Left ventricle myocardium superior (tissue), 1 donor: Measurements from ENCODE around the gene FLII. TPM values are rescaled to one million over a fixed set of nuclear protein-coding genes. Genes with fewer than 3 reads are reported as not detected.
"Not testable (repeated sequence)": the region's sequence is repeated elsewhere in the genome, so short reads cannot be mapped to it uniquely, and the experiment has no call there.

Experiments used
- ATAC-seq: fragments of 200-7000 bp; cut with Tn5 transposase; one replicate; pipeline ENCODE4 v1.9.1; 2020; ENCODE audit warnings: mild to moderate bottlenecking, moderate library complexity
- DNase-seq: peaks from one replicate; pipeline ENCODE4 v3.0.0-alpha.2; 2020
- intact Hi-C: fragments of 100-400 bp; cut with micrococcal nuclease; formaldehyde crosslinking; loops from one replicate; pipeline ENCODE4 v1.11.0; 2022
- long read RNA-seq: library from polyadenylated mRNA; unstranded; transcript quantifications from one replicate; pipeline ENCODE4 v2.0.0, GENCODE V29; 2021
- total RNA-seq: library from RNA; stranded (reverse); fragmentation: NEBNext Ultra II Directional; extraction: Animal tissue kit (Norgen Biotek cat#: 25700); gene quantifications from one replicate; pipeline ENCODE4 v1.2.1, GENCODE V29; 2021
- donor health status: DM: no; HTN: yes; CAD: no; lungs with severe emphysema.

Gene FLII
- total RNA-seq = 292 TPM
- long read RNA-seq, full-length matches to known transcripts = 131 of 524 reads
- long read RNA-seq, partial matches to known transcripts = 179 of 524 reads
- long read RNA-seq, other reads (novel, unspliced or antisense) = 214 of 524 reads

DNA sequence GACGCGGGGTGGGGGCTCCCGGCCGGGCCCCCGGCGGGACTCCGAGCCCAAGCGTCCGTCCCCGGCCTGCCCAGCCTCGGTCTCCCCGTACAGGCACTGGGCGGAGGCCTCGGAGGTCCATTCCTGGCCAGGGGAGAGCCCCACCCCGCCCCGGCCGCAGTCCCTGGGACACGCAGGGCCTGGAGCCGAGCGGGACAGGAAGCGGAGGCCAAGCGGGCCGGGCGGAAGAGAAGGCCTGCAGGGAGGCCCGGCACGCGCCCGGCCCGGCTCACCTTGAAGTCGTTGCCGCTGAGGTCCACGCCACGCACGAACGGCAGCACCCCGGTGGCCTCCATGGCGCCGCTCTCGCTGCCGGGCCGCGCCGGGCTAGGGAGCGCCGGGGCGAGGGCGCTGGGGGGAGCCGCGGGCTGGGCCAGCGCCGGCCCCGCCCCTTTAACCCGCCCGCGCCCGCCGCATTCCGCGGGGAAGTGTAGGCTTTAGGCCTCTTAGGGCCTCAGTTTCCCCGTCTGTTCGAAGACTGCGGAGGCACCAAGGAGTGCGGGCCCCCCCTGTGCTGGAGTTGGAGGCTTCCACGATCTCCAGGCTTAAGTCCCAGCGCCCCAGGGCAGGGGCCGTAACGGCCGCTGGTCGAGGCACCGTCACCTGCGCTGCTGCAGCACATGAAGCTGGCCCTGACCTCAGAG lies at the start of gene FLII:
TSS of gene FLII (minus strand) at position 383 of the 683 bp plus-strand sequence. CDS start at position 335, 48 bp downstream.
- peak; percentile 81 for DNase-seq
- intact Hi-C loops = no loop called here
- ATAC-seq = peak; percentile 64

DNA sequence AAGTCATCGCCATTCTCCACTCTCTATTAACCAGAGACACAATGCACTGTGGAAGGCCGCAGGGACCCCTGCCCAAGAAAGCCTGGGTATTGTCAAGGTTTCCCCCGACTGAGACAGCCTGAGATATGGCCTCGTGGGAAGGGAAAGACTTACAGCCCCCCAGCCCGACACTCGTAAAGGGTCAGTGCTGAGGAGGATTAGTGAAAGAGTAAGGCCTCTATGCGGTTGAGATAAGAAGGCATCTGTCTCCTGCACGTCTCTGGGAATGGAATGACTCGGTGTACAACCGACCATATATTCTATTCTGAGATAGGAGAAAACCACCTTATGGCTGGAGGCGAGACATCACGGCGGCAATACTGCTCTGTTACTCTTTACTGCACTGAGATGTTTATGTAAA lies 44.7 kb upstream of the FLII start:
- ATAC-seq, intact Hi-C loops, DNase-seq: not testable (repeated sequence)

DNA sequence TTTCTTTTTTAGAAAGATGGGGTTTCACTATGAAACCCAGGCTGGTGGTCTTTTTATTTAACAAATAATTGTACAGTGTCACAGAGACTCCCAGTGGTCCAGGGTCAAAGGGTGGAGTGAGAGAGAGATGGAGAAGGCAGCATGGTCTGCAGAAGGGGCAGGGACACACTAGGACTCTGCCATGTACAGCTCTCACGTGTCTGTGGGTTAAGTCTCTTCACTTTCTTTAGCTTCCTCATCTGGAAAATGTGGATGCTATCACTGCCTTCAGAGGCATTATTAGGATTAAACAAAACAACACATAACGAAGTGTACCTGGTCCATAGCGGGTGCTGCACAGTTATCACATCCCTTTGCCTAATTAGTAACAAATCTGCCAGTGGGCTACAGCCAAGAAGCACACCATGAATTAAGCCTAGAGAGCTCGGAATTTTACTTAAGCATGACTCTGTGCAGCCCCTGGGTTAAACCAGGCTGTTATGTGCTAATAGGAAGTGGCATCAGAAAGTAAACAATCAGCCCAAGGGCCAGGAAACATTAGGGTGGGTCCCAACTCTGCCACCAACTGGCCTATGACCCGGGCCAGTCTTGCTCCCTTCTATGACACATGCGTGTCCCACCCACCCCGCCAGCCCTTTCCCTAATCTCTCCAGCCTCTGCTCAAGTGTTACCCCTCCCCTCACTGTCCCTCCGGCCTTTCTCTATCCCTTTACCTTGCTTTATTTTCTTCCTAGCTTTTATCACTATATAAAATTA lies 42.4 kb upstream of the FLII start:
- ATAC-seq (peak; percentile 48), DNase-seq (no peak)
- intact Hi-C loops = no loop called here

DNA sequence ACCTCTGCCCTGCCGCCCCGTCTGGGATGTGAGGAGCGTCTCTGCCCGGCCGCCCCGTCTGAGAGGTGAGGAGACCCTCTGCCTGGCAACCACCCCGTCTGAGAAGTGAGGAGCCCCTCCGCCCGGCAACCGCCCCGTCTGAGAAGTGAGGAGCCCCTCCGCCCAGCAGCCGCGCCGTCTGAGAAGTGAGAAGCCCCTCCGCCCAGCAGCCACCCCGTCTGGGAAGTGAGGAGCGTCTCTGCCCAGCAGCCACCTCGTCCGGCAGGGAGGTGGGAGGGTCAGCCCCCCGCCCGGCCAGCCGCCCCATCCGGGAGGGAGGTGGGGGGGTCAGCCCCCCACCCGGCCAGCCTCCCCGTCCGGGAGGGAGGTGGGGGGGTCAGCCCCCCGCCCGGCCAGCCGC lies 39.5 kb upstream of the FLII start:
- DNase-seq, intact Hi-C loops, ATAC-seq: not testable (repeated sequence)

DNA sequence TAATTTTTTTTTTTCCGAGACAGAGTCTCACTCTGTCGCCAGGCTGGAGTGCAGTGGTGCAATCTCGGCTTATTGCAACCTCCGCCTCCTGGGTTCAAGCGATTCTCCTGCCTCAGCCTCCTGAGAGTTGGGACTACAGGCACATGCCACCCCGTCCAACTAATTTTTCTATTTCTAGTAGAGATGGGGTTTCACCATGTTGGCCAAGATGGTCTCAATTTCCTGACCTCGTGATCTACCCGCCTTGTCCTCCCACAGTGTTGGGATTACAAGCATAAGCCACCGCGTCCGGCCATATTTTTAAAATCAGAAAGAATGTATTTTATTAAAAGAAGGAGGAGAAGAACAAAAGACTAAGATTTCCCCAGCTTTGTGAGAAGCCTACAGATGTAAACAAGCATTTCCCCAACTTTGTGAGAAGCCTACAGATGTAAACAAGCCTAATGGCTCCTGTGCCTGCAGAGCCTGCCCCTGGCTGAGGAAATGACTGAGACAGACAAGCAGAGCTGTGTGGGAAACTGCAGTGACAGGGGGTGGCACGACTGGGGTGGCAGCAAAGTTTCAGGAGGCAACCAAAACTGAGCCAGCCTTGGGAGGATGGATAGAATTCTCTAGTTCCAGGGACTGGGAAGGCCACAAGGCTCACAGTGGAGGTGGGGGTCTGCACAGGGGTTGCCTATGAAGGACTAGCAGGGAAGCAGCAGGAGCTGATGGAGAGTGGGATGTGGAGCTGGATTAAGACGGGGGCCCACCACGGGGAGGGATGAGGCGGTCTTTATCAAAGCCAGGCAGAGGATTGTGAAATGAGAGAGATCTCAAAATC lies 33.4 kb upstream of the FLII start:
- DNase-seq = no peak
- intact Hi-C loops = no loop called here
- no peak for ATAC-seq

DNA sequence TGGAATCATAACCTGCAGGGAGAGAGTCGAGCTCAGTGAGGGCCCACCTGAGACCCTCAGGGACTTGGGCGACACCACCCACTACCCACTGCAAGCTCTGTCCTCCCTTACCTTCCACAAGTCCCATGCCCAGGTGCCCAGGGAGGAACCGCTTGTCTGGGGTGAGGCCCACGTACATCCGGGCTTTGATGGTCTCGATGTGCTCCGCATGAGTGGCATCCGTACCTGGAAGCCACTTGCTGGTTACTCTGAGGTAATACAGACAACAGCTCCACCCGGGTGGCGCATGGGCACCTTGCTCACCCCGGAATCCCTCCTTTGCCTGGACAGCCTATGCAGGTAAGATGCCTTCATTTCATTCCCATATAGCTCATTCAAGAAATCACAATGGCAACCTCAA lies 26.8 kb upstream of the FLII start:
- DNase-seq = no peak
- intact Hi-C loops = no loop called here
- no peak for ATAC-seq

DNA sequence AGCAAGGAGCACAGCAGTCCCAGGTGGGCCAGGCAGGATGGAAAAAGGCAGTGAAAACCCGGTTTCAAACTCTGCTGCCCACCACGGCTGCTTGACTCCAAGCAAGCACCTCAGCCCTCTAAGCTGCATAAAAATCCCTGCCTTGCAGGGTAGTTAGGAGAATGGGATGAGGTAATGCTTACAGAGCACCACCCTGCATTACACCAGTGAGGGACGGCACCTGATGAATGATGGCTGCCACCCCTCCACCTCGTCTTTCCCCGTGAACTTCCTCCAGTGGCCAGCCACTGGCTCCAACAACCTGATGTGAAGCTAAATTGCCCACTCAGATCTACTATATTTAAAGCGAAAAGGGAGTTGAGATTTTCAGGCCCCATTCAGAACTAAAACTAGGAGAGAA lies 23.2 kb upstream of the FLII start:
- intact Hi-C loops = no loop called here
- DNase-seq (no peak), ATAC-seq (no peak)

DNA sequence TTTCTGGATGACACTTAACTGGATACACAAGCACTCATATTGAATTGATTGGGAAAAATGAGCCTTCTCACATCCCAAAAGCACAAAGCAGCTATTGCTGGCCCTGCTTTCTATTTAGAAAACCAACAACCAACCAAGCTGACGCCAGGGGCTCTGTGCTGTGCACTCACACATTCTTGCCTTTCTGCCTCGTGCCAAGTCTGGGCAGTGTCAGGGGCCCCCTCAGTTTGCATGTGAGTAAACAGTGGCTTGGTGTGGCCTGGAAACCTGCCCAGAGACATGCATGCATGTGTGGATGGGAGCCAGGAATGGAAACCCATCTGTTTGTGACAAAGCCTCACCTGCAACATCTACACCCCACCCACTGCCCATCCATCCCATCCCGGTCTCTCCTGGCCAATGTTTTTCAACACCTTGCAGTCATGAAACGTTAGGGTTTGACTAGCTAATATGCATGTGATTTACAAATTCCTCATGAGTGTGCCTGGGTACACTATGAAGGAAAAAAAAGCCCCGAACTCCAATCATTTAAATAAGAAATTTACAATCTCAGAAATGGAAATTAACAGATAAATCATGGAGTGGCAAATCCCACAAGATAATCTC lies 22.3 kb upstream of the FLII start:
- no peak for DNase-seq
- peak; percentile 17 for ATAC-seq
- intact Hi-C loops = no loop called here

DNA sequence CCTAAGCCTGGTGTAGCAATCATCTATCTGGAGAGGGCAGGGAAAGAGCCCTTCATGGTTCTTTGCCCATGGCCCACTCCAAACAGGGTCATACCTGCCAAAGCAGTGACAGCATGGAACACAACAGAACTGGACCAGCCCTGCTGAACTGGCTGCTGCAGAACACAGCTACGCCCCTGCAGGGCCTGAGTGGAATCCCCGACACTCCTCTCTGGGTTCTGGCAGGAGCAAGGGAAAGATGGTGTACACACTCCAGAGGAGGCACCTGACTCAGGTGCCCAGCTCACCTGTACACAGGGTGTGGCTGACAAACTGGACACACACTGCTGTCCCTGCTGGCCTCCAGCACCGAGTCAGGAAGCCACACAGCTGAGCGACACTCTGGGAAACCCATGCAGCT lies 21.7 kb upstream of the FLII start:
- ATAC-seq (peak; percentile 11), DNase-seq (no peak)
- intact Hi-C loops = no loop called here

DNA sequence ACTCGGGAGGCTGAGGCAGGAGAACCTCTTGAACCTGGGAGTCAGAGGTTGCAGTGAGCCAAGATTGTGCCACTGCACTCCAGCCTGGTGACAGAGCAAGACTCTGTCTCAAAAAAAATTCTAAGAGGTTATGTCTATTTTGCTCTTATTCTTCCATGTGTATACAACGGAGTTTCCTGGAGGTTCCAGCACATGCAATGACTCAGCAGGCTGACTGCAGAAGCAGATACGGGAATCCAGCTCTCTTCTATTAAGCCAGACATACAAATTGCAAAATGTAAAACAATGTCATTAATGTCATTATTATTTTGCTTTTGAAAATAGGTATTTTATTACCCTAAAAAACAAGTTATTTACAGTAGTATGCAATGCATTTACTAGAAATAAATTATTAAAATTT lies 20.3 kb upstream of the FLII start:
- intact Hi-C loops = no loop called here
- DNase-seq (no peak), ATAC-seq (no peak)

DNA sequence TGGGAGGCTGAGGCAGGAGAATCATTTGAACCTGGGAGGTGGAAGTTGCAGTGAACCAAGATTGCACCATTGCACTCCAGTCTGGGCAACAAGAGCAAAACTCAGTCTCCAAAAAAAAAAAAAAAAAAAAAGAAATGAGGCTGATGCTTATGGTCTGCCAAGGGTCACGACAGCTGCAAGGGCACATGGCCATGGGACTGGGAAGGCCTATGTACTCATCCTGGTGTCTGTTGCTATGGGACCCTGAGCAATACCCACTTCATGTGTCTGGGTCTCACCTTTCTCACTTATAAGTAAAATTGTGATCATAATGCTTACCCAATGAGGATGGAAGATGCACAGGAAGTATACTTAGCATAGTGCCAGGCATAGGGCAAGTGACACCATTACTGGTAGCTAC lies 18.5 kb upstream of the FLII start:
- no peak for ATAC-seq
- no peak for DNase-seq
- intact Hi-C loops = no loop called here

DNA sequence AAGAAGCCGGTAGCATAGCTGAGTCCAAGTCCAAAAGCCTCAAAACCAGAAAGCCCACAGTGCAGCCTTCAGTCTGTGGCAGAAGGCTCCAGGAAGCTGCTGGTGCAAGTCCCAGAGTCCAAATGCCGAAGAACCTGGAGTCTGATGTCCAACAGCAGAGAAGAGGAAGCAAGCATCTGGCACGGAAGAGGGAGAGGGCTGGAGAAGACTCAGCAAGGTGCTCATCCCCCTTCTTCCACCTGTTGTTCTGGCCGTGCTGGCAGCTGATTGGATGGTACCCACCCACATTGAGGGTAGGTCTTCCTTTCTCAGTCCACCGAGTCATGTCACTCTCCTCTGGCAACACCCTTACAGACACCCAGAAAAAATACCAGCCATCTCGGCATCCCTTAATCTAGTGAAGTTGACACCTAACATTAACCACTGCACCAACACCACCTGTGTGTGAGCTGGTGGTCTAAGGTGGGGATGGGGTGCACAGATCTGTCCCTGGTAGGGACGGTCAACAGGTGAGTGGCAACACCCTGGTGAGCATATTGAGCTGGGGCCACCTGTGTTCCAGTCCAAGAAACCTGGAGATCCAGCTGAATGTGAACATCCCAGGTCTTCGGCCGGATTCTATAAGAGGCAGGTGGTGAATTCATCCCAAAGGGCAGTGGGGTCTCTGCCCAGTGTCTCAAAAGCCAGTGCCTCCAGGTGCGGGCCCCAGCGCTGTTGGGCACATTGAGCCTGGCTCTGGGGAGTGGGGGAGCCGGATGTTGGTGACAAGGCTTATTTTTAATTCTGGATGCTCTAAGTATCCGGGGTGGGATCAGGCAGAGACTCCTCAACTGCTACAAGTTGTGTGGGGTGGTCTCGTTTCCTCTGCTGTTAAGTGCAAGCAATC lies 11.8 kb upstream of the FLII start:
- intact Hi-C loops = no loop called here
- ATAC-seq (no peak), DNase-seq (no peak)

DNA sequence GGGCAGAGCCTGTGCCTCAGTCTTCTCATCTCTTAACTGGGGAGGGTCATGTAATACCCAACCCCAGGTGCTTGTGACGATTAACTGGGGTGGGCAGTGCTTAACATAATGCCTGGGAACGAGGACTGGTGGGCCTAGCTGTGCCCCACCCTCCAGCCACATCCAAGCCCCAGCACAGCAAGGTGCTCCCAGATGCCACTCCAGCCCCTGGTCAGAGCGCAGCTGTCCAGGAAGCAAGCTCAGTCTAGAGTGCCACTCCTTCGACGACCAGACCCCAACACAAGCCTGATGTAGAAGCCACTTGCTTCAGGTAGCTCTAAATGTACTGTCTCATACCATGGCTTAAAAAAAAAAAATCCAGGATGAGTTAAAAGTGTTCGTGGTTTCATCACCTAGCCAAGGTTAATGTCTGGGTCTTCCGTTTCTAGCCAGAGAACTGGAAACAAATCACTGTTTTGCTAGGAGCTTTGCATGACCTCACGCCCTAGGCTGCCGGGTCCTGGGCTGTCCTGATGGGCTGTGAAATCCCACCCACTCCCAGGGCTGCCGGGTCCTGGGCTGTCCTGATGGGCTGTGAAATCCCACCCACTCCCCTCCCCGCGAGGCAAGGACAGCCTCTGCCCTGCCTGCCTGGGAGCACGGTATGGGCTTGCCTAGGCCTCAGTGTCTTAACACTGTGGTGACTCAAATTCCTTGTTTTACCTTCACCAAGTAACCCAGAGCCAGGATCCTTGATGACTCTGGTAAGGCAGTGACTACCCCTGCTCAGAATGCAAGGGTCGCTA lies 9.6 kb upstream of the FLII start:
- DNase-seq (no peak), ATAC-seq (peak; percentile 18)
- intact Hi-C loops = no loop called here

DNA sequence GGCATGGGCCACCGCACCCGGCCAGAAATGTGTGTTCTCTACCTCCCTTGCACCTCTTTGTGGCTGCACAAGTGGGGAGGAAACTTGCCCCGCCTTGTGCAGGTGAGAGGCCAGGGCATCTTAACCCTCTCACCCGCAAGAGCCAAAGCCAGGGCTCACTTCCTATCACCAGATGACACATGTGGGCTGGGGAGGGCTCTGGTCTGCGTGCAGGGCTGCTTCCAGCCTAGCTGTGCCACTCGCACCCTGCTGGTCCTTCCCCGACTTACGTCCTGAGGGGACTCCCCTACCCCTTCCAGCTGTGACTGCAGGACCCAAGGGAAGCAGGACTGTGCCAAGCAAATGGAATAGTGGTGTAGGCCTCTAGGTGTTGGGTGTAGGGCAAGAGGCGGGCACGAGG lies 8.8 kb upstream of the FLII start:
- ATAC-seq (no peak), DNase-seq (no peak)
- intact Hi-C loops = no loop called here

DNA sequence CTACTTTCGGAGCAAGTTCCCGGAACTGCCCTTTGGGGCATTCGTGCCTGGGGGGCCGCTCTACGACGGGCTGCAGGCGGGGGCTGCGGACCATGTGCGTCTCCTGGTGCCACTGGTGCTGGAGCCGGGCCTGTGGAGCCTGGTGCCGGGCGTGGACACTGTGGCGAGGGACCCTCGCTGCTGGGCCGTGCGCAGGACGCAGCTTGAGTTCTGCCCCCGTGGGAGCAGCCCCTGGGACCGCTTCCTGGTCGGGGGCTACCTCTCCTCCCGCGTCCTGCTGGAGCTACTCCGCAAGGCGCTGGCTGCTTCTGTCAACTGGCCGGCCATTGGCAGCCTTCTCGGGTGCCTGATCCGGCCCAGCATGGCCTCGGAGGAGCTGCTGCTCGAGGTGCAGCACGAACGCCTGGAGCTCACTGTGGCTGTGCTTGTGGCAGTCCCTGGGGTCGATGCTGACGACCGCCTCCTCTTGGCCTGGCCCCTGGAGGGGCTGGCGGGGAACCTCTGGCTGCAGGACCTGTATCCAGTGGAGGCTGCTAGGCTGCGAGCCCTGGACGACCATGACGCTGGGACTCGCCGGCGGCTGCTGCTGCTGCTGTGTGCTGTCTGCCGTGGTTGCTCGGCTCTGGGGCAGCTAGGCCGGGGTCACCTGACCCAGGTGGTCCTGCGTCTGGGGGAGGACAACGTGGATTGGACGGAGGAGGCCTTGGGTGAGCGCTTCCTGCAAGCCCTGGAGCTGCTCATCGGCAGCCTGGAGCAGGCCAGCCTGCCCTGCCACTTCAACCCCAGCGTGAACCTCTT lies 5.5 kb upstream of the FLII start:
- ATAC-seq (no peak), DNase-seq (no peak)
- intact Hi-C loops = no loop called here

DNA sequence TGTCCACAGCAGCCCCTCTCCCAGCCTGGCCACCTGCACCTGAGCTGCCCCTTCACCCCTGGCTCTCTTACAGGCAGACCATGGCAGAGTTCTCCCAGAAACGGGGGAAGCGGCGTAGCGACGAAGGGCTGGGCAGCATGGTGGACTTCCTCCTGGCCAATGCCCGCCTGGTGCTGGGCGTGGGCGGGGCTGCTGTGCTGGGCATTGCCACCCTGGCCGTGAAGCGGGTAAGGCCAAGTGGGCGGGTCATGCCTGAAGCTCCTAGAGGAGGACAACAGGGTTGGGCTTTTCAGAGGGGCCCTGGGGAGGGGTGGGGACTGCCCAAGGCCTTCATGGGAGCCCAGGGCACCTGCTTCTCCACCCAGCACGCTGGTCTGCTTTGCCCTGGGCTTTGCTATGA lies 4.1 kb upstream of the FLII start:
- DNase-seq = peak; percentile 75
- intact Hi-C loops = no loop called here
- ATAC-seq = no peak

DNA sequence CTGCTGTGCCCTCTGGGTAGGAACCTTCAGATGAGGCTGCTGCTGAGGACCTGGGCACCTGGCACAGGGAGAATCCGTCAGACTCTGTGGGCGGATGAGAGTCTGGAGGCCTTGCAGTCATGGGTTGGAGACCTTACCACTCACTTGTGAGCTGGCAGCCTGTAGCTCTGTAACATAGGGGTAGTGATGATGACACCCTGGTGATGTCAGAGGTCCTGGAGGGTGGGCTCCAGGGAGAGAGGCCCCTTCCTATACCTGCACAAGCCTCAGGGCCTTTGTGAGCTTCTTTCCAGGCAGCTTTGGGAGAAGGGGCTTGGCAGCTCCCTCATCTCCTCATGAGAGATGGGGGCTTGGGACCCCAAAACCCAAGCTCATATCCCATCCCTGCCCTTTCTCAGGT lies 3.6 kb upstream of the FLII start:
- ATAC-seq = no peak
- no peak for DNase-seq
- intact Hi-C loops = no loop called here
